Measurements from ENCODE around the gene CXCL8. TPM values are rescaled to one million over a fixed set of nuclear protein-coding genes. Genes with fewer than 3 reads are reported as not detected.

Gene CXCL8
- total and polyA plus RNA-seq, 2 donors (not counting 3 experiments of a cell fraction or from before 2014, with no cell fraction given): 6.4 to 12.6 TPM

- POLR2A ChIA-PET: no interaction called here
- dilution Hi-C loops (cut with MboI; ENCODE audit: extremely low pct_ligation_motif_present, low sequenced_read_pairs): no loop called here
- Histone ChIP-seq H2AFZ (ENCODE audit: low read depth, low read length) (no peak overlapping the region), H3K79me2 (ENCODE audit: control insufficient read depth, insufficient read depth, low read length) (no peaks in the 10 kb centered on the region), H3K4me2 (ENCODE audit: insufficient read depth, low read length) (no peak overlapping the region), H3K9ac (replicated peaks; ENCODE audit: extremely low read depth, insufficient read depth, low read length) (no peak overlapping the region), H4K20me1 (replicated peaks; ENCODE audit: control insufficient read depth, extremely low read depth, insufficient read depth, low read length) (no peaks in the 10 kb centered on the region), H3K4me3 (replicated peaks in 1 of 3; ENCODE audit: insufficient read depth in 1 of 3, low read depth in 1 of 3, low read length in 3 of 3) (no peak overlapping the region), H3K36me3 (ENCODE audit: control insufficient read depth in 2 of 2, extremely low read depth in 1 of 2, insufficient read depth in 2 of 2, low read length in 2 of 2) (no peaks in the 10 kb centered on the region), H3K27ac (ENCODE audit: insufficient read depth, low read depth, low read length) (no peak overlapping the region), H3K4me1 (ENCODE audit: control insufficient read depth, extremely low read depth, insufficient read depth, low read length) (no peaks in the 10 kb centered on the region), H3K9me3 (replicated peaks; ENCODE audit: control insufficient read depth, insufficient read depth, low read length) (no peaks in the 10 kb centered on the region), H3K9me1 (replicated peaks; ENCODE audit: control insufficient read depth, extremely low read depth, insufficient read depth, low read length) (no peaks in the 10 kb centered on the region), H3K27me3 (ENCODE audit: control insufficient read depth in 2 of 2, insufficient read depth in 2 of 2, low read length in 2 of 2) (no peaks in the 10 kb centered on the region)
- intact Hi-C loops (cut with micrococcal nuclease): no loop called here
- no peak for TF ChIP-seq POLR2AphosphoS5 (IDR thresholded peaks at IDR 0.05; ENCODE audit: insufficient read depth, low read depth, low read length)
- no peak for TF ChIP-seq CTCF (IDR thresholded peaks at IDR 0.05; ENCODE audit: extremely low read depth in 1 of 2, insufficient read depth in 1 of 2, low read depth in 1 of 2, low read length in 2 of 2)
- no peak for TF ChIP-seq GATA2 (IDR thresholded peaks at IDR 0.05; ENCODE audit: insufficient read depth, insufficient read length, low read depth, low read length)
- TF ChIP-seq EZH2 (IDR thresholded peaks at IDR 0.05; ENCODE audit: borderline replicate concordance, low read depth, low read length, severe bottlenecking): no peak
- no peak for TF ChIP-seq JUN (IDR thresholded peaks at IDR 0.05; ENCODE audit: borderline replicate concordance, insufficient read depth, insufficient read length, low read depth)
- TF ChIP-seq, protein P1, sequence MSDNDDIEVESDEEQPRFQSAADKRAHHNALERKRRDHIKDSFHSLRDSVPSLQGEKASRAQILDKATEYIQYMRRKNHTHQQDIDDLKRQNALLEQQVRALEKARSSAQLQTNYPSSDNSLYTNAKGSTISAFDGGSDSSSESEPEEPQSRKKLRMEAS (IDR thresholded peaks at IDR 0.05; ENCODE audit: insufficient read depth, insufficient read length): no peak
- CTCF ChIA-PET: no interaction called here
- no TSS peak for BruUV-seq (replicated peaks)
- FAIRE-seq: no peak
- DNase-seq (ENCODE audit: low read depth, low spot score): no peak
Measured at GRCh38 chr4:73751166-73751565, 10.8 kb downstream of the CXCL8 start.
